ENCODE data around the gene SEMA5A.
A peak's percentile ranks its signal among the peaks of the same experiment; 100 is the strongest.

Gene SEMA5A

GRCh38 chr5:9071074-9071473 is 474.8 kb downstream of the SEMA5A start:
- FAIRE-seq: no peak
- DNase-seq (ENCODE audit: low spot score): no peak

- peak; percentile 48 for FAIRE-seq
- no peak for DNase-seq (ENCODE audit: low spot score)
Measured at GRCh38 chr5:9069650-9070049, 476.2 kb downstream of the SEMA5A start.

GRCh38 chr5:9067154-9067553 is 478.7 kb downstream of the SEMA5A start:
- no peak for FAIRE-seq
- no peak for DNase-seq (ENCODE audit: low spot score)

GRCh38 chr5:9066349-9066748 is 479.5 kb downstream of the SEMA5A start:
- no peak for FAIRE-seq

GRCh38 chr5:9063615-9064245 is 482.1 kb downstream of the SEMA5A start:
- DNase-seq (ENCODE audit: low spot score): no peak
- FAIRE-seq: no peak

More at GRCh38 chr5:9066349-9066748, 479.5 kb downstream of the SEMA5A start:
- DNase-seq (ENCODE audit: low spot score): no peak

GRCh38 chr5:9062873-9063272 is 483.0 kb downstream of the SEMA5A start:
- DNase-seq (ENCODE audit: low spot score) (no peak), FAIRE-seq (no peak)

GRCh38 chr5:9059920-9060691 is 485.8 kb downstream of the SEMA5A start:
- DNase-seq (ENCODE audit: low spot score): peak; percentile 85
- FAIRE-seq: no peak

- FAIRE-seq: no peak
- DNase-seq (ENCODE audit: low spot score): no peak
Measured at GRCh38 chr5:9058666-9059065, 487.2 kb downstream of the SEMA5A start.

GRCh38 chr5:9058161-9058560 is 487.7 kb downstream of the SEMA5A start:
- no peak for DNase-seq (ENCODE audit: low spot score)
- no peak for FAIRE-seq

- DNase-seq (ENCODE audit: low spot score) (no peak), FAIRE-seq (no peak)
Measured at GRCh38 chr5:9057406-9058000, 488.4 kb downstream of the SEMA5A start.

- DNase-seq (ENCODE audit: low spot score): no peak
- no peak for FAIRE-seq
Measured at GRCh38 chr5:9056046-9056445, 489.8 kb downstream of the SEMA5A start.

GRCh38 chr5:9054821-9055589 is 490.9 kb downstream of the SEMA5A start:
- FAIRE-seq (no peak), DNase-seq (ENCODE audit: low spot score) (no peak)

GRCh38 chr5:9054322-9054721 is 491.6 kb downstream of the SEMA5A start:
- FAIRE-seq: no peak
- DNase-seq (ENCODE audit: low spot score): no peak

- FAIRE-seq (no peak), DNase-seq (ENCODE audit: low spot score) (no peak)
Measured at GRCh38 chr5:9052421-9052820, 493.5 kb downstream of the SEMA5A start.

GRCh38 chr5:9051779-9052178 is 494.1 kb downstream of the SEMA5A start:
- DNase-seq (ENCODE audit: low spot score) (no peak), FAIRE-seq (no peak)

GRCh38 chr5:9047932-9048331 is 497.9 kb downstream of the SEMA5A start:
- DNase-seq (ENCODE audit: low spot score): no peak
- FAIRE-seq: no peak

GRCh38 chr5:9046756-9047481 is 499.0 kb downstream of the SEMA5A start:
- no peak for FAIRE-seq
- DNase-seq (ENCODE audit: low spot score): peak; percentile 61

- DNase-seq (ENCODE audit: low spot score) (no peak), FAIRE-seq (no peak)
Measured at GRCh38 chr5:9045946-9046345, 499.9 kb downstream of the SEMA5A start.

- no peak for DNase-seq (ENCODE audit: low spot score)
- no peak for FAIRE-seq
Measured at GRCh38 chr5:9042241-9042640, 503.6 kb downstream of the SEMA5A start.

GRCh38 chr5:9040475-9040874 is 505.4 kb downstream of the SEMA5A start:
- DNase-seq (ENCODE audit: low spot score) (no peak), FAIRE-seq (no peak)

- DNase-seq (ENCODE audit: low spot score) (no peak), FAIRE-seq (no peak)
Measured at GRCh38 chr5:9037048-9037447, 508.8 kb downstream of the SEMA5A start.

Measured in urothelium cell line (cell line).